ENCODE data around the gene ASXL1.
"Not testable (repeated sequence)": the region's sequence is repeated elsewhere in the genome, so short reads cannot be mapped to it uniquely, and the experiment has no call there.

The ASXL1 gene

DNA sequence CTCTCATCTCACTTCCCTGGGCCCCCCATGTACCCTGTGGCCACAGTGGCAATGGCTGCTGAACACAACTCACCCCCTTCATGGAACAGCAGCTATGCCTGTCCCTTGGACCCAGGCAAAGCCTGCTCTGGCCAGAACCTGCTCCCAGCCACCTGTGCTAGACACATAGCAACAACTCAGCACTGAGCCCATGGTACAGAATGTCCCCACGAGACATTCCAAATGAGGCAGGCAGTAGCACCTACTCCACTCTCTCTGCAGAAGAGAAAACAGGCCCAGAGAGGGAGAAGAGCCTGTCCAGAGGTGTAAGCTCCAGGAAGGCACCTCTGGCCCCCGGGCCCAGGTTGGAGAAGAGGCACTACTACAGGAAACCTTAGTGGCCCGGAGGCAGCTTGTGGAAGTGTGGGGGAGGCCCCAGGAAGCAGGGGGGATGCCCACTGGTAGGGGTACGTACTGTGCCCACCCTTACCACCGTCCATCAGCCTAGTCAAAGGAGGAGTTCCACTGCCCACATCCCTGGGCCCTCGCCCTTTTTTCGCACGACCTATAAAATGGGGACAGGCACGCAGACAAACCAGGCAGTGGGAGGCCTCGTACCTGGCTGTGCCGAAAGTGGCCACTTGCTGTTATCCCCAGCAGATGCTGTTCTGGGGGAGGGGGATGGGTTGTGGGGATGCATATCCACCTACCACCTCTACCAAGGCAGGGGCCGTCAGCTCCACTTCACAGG lies 97.2 kb downstream of the ASXL1 start:
- no peak for DNase-seq

DNA sequence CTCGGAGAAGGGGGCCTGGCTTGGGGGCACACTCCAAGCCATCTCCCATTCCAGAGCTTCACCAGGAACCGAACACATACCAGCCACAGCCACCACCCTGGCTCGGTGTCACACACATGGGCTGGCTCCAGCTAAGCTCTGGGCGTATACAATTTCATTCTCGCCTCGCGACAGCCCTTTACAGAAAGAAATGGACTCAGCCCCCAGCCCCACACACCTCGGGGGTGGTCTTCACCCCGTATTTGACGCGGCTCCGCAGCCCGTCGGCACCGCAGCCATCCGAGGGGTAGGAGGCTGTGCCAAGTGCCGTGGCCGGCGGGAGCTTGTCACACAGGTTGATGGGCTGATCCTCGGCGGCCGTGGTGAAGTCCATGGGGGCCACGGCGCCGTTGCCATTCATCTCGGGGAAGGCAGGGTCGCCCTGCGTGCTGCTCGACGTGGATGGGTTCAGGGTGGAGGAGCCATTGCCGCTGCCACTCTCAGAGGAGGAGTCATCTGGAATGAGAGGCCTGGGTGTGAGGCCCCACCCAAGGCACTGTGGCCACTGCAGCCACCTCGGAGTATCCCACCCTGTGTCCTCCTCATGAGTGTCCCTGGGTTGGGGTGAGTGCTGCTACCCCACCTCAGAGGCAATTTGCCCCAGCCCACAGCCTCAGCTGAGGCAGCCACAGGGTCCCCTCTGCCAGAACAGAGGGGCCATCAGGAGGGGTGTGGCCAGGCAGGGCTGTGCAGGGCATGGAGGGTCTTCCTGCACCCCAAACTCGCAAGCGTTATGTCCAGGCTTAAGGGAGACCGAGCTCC lies 98.0 kb downstream of the ASXL1 start:
- no peak for DNase-seq

DNA sequence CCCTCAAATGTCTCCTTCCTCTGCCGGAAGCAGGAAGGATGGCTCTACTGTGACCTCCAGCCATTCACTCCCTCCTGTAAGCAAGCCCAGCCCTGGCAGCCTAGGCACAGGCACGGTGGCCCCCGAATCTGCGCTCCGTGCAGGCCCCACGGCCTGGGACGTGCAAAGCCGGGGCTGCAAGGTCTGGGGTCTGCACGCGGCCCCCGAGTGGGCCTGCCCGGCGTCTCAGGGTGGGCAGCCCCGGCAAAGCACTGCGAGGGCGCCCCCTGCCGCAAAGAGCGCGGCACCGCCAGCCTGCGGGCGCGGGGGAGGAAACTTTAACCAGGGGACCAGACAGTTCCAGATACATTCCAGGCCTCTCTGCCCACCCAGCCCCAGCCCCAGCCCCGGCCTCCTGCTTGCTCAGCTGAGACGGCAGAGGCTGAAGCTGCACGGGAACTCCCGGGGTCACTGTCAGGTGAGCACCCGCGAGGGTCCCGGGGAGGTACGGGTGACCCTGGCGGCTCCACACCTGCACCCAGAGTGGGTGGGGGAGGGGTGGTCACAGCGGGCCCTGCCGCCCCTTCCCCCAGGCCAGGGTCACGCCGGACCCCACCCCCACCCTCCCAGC lies 98.8 kb downstream of the ASXL1 start:
- DNase-seq: no peak

DNA sequence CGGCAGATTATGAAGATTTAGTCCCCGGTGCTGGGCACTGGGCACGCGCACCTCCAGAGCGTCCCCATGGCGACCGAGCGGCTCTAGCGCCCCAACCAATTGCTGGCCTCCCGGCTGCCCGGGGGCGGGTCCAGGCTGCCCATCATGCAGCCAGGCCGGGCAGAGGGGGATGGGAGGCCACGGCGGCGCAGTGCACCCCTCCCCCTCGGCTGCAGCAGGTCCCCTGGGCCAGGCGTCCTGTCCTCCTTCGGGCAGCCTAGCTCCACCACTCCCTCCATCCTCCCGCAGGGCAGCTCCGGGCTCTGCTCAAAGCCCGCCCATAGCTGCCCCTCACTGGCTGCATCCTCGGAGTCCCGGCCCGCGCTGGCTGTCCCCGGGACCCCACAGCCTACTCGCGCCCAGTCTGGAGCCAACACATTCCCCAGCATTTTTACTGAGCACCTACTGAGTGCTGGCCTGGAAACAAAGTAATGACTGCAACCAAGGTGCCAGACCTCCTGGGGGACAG lies 99.4 kb downstream of the ASXL1 start:
- no peak for DNase-seq

DNA sequence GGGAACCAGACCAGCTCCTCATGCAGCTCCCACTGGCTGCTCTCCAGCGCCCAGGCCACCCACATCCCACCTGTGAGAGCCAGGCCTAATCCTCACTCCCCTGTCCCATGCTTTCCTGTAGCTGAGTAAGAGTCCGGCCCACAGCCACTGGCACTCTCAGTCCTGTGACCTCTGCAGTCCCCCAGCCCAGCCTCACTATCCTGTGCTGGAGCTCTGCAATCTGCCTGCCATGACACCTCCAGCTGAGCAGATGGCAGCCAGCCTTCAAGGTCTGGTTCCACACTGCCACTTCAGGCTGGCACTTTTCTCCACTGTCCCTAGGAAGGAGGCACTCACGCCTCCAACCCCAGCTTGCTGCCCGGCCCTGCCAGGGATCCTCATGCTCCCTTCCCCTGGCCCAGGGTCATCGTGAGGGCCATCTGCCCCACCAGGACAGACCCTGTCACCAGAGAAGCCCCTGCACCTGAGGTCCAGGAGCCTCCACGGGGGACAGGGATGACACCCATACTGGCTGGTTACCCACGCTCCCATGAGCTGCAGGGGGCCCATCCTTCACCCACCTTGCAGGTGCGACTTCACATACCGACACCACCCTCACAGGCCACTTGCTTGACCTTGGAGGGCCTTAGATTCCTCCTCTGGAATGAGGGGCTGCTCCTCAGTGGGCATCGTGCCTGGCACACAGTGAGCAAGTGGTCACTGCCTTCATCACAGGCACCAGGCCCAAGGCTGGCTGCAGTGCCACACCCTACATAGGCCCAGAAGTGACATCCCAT lies 100.1 kb downstream of the ASXL1 start:
- DNase-seq: no peak

DNA sequence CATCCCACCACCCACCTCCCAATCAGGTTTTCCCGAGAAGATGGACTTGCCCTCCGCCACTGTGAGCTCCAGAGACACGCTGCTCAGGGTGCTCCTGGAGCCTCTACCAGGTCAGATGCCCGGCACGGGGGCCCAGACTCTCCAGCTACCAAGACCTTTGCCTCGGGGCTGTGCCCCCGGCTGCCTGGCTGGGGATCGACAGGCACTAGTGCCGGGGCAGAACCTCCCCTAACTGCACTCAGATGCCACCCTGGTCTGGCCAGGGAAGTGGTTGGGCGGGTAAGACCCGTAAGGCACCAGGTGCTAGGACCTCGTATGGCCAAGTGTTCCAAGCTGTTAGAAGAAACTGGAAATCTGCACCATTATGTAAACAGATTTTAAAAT lies 100.7 kb downstream of the ASXL1 start:
- no peak for DNase-seq

DNA sequence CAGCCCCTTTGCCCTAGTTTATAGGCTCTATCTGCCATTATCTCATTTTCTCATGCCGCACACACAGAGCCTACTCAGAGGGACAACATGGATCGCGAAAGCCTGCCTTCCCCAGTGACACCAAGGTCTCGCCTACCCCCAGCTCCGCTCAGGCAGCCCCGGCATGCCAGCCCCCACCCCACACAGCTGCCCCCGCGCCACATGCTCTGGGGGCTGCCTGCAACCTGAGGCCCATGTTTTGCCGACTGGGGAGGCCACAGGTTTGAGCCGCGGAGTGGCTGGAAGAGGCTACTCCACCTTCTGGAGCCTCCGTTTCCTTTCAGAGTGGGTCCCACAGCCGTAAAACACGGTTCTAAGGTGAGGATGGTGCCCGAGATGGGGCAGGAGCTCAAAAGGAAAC lies 102.1 kb downstream of the ASXL1 start:
- DNase-seq: no peak

DNA sequence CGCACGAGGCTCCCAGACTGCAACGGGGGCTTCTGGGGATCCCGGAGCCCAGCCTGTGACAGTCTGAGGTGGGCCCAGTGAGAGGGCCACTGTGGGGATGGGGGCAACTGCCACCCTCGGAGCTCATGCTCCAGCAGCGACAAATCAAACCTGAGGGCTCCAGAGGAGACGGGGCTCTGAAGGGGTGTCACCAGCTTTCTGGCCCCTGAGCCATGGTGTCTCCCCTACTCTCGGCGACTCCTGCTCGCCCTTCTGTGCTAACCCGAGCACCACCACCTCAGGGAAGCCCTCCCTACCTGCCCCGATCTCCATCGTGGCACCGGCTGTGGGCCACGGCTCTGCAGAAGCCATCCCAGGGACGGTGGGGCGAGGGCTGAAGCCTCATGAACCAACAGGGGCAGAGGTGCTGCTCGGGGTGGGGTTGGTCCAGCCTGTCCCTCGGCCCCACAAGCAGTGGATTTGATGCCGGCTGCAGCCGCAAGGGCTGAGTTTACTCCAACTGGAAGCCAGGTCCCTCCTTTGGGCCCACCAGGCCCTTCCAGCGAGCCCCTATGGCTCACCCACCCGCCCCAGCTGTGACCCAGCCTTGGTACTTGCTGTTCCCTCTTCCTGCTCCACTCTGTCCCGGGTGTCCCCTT lies 102.7 kb downstream of the ASXL1 start:
- DNase-seq: no peak

DNA sequence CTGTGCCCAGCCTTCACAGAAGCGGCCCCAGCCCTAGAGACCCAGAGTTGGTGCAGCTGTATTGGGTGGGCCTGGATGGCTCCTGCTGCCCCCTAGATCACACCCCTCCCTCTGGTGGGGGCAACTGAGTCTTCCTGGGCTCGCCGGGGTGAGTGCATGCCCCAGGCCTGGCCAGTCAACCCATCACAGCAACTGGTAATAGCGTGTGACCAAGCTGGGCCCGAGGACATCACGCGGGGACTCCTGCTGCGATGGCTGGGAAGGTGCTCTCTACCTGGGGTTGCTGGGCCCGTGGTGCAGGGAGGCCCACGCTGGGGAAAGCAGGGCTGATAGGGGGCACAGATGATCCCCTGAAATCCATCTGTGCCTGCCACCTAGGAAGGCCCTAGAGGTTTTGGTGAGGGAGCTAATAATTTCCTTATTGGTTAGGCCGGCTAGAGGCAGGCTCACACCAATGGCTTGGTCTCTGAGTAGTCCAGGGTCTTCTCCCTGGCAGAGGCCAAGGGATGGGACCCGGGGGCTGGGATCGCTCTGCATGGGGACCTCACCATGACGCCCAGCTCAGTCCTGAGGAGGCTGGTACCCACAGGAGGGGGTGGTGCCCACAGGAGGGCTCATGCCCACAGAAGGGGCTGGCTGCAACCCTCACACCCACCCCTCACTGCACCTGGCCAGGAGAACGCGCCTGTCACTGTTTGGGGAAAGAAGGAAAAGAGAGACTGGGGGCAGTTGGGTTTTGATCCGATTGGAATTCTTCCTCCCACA lies 103.9 kb downstream of the ASXL1 start:
- DNase-seq: no peak

DNA sequence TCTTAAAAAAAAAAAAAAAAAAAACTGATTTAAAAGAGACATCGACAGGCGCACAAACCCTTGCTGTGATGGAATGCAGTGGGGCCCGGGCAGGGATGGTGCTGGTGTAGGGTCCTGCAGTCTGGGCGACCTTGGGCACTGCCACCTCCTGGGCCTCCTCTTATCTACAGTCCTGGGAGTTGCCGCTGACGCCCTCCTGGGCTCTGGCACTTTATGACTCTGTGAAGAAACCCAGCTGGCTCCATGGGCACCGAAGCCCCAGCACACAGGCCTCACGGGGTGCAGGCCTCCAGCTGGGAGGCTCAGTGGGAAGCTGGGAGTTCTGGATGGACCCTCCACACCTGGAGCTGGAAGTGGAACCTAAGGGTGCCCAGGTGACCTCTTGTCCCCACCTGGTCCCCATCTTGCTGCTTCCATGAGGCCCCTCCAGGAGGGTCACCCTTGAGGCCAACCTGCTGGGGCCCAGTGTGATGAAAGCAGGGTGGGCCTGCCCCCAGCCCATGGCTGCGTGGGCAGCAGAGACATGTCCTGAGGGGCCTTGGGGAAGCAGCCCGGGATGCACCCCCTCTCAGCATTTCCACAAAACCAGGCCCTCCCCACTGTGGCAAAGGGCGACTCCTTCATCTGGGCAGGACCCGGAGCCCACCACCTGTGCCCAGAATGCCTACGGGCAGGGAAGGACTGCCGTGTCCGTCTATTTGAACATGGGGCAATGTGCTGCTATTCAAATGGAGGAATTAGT lies 104.9 kb downstream of the ASXL1 start:
- DNase-seq: no peak

DNA sequence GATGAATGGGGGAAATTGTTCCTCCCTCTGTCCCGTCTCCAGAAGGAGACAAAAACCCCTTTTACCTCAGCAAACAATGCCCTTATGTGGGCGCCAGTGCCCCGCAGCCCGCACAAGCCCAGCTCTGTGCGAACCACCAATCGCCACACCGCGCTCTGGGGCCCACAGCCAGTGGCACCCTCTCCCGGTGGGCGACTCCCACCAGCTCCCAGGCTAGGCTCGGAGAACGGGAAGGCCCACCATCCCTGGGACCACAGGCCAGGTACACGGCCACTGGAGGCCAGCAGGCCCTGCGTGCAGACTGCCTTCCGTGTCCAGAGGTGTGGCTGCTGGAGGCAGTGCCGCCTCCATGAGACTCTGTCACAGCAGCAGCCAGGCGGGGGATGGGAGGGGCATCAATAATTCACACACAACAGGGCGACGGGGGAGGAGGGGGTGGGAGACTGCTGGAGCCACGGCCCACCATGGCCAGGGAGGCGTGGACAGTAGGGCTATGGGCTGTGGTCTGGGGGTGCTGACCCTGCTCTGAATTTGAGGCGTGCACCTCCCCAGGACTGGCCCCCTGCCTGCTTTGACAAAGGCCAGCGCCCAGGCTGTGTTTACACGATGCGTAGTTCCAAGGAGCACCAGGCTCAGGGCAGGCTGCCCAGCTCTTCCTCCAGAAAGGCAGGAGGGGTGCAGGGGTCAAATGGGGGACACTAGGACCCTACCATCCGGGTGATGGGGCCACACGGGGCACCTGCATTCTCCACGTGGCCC lies 105.7 kb downstream of the ASXL1 start:
- no peak for DNase-seq

DNA sequence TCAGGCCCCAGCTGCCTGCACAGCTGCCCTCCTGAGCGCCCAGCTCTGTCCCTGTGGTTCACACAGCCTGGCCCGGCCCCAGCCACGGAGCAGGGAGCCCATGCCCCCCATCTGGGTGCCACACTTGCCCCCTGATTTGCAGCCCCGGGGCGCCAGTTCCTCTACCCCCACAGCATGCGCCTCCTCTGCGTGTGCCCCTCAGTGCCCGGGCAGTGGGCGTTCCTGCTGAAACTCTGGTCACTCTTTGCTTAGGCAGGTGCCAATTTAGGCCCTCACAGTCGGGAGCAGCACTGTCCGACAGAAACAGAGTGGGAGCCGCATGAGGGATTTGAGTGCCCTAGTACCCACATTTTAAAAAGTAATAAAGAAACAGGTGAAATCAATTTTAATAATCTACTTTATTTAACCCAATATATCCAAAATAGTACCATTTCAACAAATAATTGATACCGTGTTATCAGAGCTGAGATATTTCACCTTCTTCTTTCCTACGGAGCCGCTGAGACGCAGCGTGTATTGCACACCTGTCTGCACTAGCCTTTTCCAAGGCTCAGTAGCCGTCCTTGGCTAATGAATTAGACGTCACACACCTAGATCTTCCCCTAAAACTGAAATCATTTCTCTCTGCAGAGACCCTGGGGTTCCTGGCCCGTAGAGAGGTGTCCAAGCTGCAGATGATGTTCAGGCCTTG lies 106.4 kb downstream of the ASXL1 start:
- DNase-seq: no peak

DNA sequence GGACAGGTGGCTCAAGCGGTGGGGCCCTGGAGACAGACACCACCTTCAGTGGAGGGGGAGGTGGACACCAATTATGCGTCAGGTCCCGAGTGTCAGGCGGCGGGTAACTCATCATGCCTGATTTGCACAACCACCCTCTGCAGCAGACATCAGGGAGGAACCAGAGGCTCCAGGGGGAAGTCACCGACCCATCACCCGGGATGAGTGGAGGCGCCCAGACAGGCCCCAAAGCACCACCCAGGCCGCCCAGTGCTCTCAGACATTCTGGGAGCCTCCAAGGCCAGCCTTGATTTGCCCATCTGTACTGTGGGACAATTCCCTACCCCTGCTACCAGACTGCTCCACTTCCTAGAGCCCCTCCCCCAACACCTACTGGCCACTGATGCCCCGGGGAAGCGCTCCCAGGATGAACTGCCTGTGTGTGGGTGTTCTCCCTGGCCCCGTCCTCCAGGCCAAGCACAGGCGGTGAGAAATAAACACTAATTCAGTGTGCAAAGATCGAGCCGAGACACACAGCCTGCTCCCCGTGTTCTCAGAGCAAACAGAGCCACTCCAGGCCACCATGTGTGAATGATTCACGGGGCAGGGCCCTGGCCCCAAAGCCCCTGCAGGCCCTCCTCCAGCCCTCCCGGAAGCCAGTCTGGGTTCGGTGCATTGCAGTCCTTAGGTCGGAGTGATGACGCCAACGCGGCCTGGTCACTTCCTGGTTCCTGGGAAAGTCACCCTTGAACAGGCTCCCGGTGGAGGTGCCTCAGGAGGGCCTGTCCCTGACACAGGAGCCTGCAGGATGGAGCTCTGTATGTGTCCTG lies 107.2 kb downstream of the ASXL1 start:
- no peak for DNase-seq

DNA sequence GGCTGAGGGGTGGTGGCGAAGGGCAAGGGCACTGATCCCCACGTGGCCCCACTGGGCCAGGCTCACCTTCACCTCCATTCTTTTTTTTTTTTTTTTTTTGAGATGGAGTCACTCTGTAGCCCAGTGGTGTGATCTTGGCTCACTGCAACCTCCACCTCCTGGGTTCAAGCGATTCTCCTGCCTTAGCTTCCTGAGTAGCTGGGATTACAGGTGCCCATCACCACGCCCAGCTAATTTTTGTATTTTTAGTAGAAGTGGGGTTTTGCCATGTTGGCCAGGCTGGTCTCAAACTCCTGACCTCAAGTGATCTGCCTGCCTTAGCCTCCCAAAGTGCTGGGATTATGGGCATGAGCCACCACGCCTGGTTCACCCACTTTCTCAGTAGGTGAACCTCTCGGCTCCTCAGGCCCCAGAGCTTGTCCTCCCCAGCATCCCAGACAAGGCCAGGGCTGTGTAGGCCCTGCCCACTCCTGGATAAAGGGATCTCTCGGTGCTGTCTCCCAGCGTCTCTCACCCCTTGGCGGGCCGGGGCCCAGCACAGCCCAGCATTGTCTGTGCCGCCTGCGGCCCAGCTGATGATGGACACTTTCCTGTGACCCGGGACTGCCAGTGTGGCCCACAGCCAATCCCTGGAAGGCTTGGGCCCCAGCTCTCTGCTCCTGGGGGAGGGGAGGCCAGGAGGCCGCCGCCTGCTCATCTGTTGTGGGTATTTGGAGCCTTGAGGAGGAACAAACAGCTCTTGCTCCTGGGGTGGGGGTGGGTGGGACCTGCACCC lies 108.0 kb downstream of the ASXL1 start:
- not testable (repeated sequence) for DNase-seq

DNA sequence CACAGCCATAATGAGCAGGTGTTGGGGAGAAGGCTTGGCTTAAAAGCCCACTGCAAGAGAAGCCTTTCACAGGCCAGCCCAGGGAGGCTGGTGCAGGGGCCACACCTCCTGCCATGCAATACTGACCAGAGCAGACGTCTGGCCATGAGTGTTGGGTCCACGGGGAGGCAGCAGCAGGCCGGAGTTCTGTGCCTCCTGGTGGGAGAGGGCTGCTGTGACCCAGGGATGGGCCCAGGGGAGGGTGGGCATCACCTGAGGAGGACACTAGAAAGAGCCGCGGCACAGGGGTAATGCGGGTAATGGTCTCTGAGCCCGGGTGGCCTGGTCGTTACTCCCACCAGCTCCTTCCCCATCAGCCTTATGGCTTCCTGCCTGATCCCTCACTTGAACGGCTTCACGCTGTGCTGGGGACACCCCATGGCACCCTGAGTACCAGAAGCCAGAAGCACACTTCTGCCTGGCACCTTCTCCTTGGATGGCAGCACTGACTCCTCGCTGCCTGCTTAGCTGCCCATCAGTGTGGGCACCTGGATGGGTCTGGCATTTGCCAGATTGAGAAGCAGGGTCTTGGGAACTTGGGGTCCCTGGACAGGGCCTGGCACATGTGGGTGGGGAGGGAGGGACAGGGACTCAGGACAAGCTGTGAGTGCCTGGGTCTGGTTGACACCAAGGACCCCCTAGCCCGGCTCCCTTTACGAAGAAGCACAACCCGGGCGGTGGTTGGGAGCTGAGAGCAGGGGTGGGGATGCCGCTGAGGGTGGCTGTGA lies 108.8 kb downstream of the ASXL1 start:
- no peak for DNase-seq

DNA sequence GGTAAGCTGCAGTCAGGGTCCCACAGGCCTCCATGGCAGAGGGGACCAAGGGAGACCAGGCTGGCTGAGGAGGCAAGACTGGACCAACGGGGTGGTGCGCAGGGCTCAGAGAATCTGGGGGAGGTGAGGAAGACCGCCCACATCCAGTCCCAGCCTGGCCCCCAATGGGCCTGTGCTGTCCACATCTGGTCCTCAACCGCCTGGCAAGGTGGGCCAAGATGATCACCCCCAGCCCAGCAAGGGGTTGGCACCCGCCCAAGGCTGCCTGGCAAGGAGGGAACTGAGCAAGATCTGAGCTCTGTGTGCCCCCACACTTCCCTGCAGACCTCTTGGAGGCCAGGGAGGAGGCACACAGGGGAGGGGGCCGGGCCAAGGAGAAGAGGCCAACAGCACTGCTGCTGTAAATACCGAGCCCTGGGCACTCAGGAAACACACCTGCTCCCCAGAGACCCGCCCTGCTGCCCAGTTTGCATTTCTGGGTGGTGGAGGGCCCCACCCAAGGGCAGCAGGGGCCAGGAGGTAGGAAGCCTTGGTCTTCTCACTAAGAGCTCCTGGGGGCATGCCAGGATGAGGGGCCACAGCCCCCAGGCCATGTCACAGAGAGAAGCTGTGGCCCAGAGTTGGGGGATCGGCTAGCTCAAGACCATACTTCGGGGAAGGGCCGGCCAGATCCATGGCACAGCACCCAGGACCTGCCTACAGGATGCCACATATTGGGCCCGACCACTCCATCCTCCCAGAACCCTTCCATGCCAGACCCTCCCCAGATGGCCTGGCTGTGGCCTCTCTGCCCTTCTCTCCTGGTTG lies 109.6 kb downstream of the ASXL1 start:
- no peak for DNase-seq
